PFSK-1 (cell line): Measurements from ENCODE around the gene CCDC170.

ENCODE experiments used
- FOXP2 ChIP-seq: optimal IDR thresholded peaks from 2 replicates; pipeline ENCODE3; 2011; ENCODE audit warnings: borderline replicate concordance, control low read depth, inconsistent platforms; ENCODE audit not compliant: insufficient read depth; ENCODE audit errors: extremely low read length, extremely low read depth
- POLR2AphosphoS5 ChIP-seq: IDR thresholded peaks from 2 replicates; pipeline ENCODE4 v1.6.1; 2012; ENCODE audit warnings: low read depth, mild to moderate bottlenecking, control low read depth, low read length, moderate library complexity
- REST ChIP-seq, 2 experiments: IDR thresholded peaks; 2 replicates each; pipeline versions ENCODE4 v1.6.1 to v1.8.0; 2011 to 2012; ENCODE audit warnings: low read depth in 2 of 2, low read length in 2 of 2, control low read depth in 1 of 2, inconsistent platforms in 1 of 2, mild to moderate bottlenecking in 1 of 2, moderate library complexity in 1 of 2; ENCODE audit not compliant: insufficient read depth in 1 of 2
- SIN3A ChIP-seq: IDR thresholded peaks from 2 replicates; pipeline ENCODE4 v1.6.1; 2012; ENCODE audit warnings: mild to moderate bottlenecking, low read length, moderate library complexity, borderline replicate concordance; ENCODE audit not compliant: insufficient read depth
- TAF1 ChIP-seq: IDR thresholded peaks from 2 replicates; pipeline ENCODE4 v1.6.1; 2012; ENCODE audit warnings: low read length, control low read depth, borderline replicate concordance; ENCODE audit not compliant: insufficient read depth

CCDC170 gene

GRCh38 chr6:151534576-151534975 is 40.8 kb downstream of the CCDC170 start:
- TF ChIP-seq SIN3A (no peak), REST (IDR thresholded peaks at IDR 0.05; ENCODE audit: insufficient read depth in 1 of 2, low read depth in 2 of 2, low read length in 2 of 2) (no peak), TAF1 (no peak), POLR2AphosphoS5 (no peak), FOXP2 (no peak)

- TF ChIP-seq REST (IDR thresholded peaks at IDR 0.05; ENCODE audit: insufficient read depth in 1 of 2, low read depth in 2 of 2, low read length in 2 of 2) (no peak), FOXP2 (no peak), SIN3A (no peak), TAF1 (no peak), POLR2AphosphoS5 (no peak)
These were observed 41.8 kb downstream of the CCDC170 start for GRCh38 chr6:151535476-151536187.

GRCh38 chr6:151536188-151536479 is 42.3 kb downstream of the CCDC170 start:
- no peak for TF ChIP-seq TAF1
- no peak for TF ChIP-seq POLR2AphosphoS5
- no peak for TF ChIP-seq REST (IDR thresholded peaks at IDR 0.05; ENCODE audit: insufficient read depth in 1 of 2, low read depth in 2 of 2, low read length in 2 of 2)
- TF ChIP-seq SIN3A: no peak
- no peak for TF ChIP-seq FOXP2

GRCh38 chr6:151537556-151537955 is 43.7 kb downstream of the CCDC170 start:
- TF ChIP-seq REST (IDR thresholded peaks at IDR 0.05; ENCODE audit: insufficient read depth in 1 of 2, low read depth in 2 of 2, low read length in 2 of 2) (no peak), SIN3A (no peak), TAF1 (no peak), FOXP2 (no peak), POLR2AphosphoS5 (no peak)

- TF ChIP-seq FOXP2 (no peak), REST (IDR thresholded peaks at IDR 0.05; ENCODE audit: insufficient read depth in 1 of 2, low read depth in 2 of 2, low read length in 2 of 2) (no peak), SIN3A (no peak), TAF1 (no peak), POLR2AphosphoS5 (no peak)
These were observed 45.9 kb downstream of the CCDC170 start for GRCh38 chr6:151539506-151540268.
